Hematopoietic multipotent progenitor cell treated with erythropoietin and hydrocortisone succinate and interleukin-3 and kit ligand, for 8 days (in vitro differentiated cells): ENCODE measurements around the gene CFAP58.

ENCODE experiments used
- DNase-seq: peaks from one replicate; pipeline ENCODE4 v3.0.0-alpha.2; 2015

The CFAP58 gene

DNA sequence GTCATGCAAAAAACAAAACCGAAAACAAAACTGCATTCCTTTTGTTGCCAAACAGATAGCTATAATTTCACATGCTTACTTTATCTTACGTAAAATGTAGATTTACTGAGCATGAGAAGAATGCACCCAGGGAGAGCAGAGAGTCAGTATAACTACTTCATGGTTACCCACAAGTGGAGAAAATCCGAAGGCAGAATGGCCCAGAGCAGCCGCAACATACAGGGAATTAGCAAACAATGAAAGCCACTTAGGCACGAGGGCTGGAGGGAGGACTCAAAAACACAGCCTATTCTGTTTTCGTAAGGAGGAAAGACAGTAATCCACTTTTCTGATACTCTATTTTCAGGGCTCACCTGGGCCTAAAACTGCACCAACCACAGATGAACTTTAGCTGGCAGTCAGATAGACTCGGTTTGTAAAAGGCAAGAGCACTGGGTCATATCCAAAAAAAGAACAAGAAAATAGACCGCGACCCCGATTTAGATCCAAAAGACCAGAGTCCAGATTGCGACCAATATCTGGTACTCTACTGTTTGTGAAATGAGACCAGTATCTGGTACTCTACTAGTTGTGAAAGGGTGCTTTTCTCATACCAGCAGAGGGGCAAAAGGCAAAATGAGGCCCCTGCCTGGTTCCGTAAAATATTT is 16.7 kb upstream of the CFAP58 start:
- DNase-seq = no peak

DNA sequence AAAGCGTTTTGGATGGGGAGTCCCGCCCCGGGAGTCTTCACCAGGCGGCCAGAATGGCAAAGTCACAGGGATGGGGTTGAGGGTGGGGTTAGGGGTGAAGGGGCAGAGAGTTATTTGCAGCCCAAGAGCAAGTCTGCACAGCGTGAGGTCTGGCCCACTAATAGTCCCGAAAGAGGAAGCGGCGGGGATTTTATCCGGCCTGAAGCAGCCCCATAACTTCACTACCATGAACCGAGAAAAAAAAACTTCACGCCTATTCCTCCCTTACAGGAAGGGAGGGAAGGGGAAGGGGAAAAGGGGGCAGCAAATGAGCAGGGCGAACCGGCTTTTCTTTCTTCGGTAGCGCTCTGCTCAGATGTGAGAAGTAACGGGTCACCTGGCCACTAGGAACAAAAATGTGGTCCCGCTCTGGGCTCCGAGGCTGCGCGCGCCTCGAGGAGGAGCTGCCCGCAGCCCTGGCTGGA is 16.1 kb upstream of the CFAP58 start:
- peak; percentile 39 for DNase-seq

DNA sequence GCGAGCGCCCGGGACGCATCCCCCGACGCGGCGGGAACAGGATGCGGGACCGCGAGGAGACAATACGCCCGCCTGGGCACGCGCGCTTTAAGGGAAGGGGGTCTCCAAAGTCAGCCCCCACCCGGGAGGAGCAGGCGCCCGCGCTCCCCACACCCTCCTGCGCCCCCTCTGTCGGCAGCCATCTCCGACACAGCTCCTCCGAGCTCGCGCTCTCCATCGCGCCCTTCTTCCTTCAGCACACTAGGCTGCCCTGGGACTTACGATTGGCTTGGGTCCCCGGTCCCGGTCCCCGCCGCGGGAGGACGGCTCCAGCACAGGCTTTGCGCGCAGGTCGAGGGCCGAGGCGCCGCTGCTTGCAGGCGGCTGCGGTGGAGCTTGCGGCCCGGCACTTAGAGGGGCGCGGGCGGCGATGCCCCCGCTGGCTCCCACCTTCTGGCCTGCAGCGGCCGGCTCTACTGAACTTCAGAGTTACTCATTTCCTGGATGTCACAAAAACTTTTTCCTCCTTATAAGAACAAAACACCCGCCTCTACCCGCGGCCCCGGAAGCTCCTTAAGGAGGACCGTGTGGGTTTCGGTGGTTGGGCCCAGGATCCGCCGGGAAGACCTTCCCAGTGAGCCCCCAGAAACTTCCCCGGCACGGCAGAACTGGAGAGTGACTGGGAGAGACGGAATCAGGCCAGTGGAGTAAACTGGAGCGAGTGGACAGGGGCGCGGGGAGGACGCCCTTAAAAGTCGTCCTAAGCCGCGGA is 15.5 kb upstream of the CFAP58 start, which contains the start of gene ITPRIP:
ITPRIP (minus strand) TSS at position 481 of the 751 bp plus-strand sequence. CDS start 22,414 bp downstream, outside the sequence.
- DNase-seq = peak; percentile 90

DNA sequence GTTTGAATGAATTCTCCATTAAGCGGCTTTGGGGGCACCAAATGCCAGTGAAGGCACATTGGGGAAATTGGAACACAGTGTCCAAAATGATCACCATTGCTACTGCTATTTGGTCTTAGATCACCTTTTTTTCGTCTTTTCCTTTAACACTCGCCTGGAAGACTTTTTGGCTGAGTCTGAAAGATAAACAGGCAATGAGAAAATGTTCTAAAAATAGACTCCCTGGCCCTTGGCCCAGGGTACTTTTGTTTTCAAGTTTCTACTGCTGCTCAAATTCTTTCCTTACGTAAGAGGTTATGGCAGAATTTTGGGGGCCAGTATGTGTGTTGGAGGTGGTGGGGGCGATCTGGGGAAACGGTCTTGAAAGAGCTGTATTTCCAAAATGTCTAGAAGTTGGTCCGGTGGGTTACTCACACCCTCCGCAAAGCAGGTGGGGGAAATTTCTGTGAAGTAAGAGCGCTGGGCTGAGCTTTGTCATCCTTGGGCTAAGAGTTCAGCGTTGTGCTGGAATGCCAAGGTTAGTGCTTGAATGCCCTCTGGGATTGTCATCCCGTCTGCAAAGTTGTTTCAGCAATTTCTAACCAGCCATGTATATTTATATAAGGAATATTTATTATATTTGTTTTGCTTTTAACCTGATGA is 14.0 kb upstream of the CFAP58 start:
- no peak for DNase-seq

- DNase-seq = peak; percentile 98
Observed at GRCh38 chr10:104340111-104340526, 13.5 kb upstream of the CFAP58 start.

- peak; percentile 50 for DNase-seq
Observed at GRCh38 chr10:104340641-104341040, 13.0 kb upstream of the CFAP58 start.

DNA sequence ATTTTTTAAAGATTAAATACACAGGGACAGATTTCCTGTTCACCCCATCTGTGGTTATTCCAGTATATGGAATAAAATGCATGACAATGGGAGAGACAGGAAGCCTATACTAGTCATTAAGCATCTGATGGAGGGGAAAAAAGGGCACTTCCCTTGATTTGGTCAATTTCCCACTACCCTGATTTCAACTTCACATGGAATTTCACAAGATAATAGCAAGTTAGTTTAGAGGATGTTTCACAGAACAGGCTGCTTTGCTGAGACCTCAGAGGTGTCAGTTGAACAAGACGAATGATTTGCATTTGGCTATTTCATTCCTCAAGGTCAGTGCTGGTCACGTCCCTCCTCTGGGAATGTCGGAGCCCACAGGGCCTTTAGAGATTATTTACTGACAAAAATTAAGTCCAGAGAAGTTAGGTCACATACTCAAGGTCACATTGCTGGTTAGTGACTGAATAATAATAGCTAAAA is 10.7 kb upstream of the CFAP58 start:
- no peak for DNase-seq

- no peak for DNase-seq
Observed at GRCh38 chr10:104344219-104344618, 9.4 kb upstream of the CFAP58 start.

- no peak for DNase-seq
Observed at GRCh38 chr10:104345515-104345914, 8.1 kb upstream of the CFAP58 start.

DNA sequence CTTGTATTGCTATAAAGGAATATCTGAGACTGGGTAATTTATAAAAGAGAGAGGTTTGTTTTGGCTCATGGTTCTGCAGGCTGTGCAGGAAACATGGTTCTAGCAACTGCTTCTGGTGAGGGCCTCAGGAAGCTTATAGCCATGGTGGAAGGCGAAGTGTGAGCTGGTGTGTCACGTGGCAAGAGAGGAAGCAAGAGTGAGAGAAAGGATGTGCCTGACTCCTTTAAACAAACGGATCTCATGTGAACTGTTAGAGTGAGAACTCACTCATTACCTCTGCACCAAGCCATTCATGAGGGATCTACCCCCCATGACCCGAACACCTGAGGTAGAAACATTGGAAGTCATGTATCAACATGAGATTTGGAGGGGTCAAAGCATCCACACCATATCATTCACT is 7.7 kb upstream of the CFAP58 start:
- no peak for DNase-seq

DNA sequence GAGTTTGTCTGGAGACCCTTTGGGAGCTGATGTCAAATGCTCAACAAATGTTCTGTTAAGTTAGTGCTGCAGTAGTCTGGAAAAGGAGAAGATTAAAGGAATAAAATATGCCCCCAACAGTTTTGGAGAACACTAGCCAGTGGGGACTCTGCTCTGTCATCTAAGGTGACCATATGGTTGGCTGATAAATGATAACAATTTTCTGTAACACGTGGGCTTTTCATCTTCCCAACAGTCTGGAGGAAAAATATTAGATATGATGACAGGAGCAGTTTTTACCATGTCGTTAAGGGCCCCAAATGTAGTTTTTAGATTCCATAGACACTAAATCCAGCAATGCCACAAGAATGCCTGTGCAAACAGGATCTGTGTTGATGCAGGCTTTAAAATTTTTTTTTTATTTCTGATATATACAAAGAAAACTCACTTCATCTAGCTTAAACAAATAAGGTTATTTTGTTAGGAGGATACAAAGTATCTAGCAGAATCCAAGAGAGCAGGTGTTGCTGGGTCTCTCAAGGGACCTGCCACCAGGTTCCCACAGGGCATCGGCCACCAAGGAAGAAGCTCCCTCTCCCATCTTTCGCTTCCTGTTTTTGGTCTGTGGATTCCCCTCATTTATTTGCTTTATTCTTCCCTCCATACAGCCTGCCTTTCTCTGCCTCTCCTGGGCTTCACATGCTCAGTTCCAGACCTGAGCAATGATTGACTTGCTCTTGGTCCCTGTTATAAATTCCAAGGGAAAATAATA is 6.2 kb upstream of the CFAP58 start:
- DNase-seq = peak; percentile 73

- DNase-seq = no peak
Observed at GRCh38 chr10:104348601-104349000, 5.0 kb upstream of the CFAP58 start.

DNA sequence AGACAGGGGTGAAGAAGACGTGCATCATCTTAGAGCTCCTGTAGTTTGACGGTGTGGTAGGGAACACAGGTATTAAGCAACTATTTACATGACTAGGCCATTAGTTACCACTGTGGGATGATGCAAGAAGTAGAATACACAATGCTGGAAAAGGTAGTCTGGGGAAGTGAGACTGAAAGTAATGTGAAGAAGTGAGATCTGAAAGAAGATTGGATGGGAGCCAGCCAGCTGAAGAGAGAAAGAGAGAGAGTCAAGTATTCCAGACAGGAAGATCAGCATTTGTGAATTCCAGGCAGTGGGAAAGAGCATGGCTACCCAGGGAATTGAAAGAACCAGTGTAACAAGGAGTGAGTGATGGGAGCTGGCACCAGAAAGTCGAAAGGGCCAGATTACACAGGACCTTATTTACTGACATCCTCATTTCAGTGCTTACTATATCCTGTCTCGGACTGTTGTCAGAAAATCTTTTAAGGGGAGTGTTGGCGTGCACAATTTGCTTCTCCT is 4.0 kb upstream of the CFAP58 start:
- DNase-seq = peak; percentile 39

- DNase-seq = peak; percentile 87
Observed at GRCh38 chr10:104350127-104350635, 3.5 kb upstream of the CFAP58 start.

GRCh38 chr10:104351061-104351702 is 2.5 kb upstream of the CFAP58 start:
- DNase-seq = peak; percentile 50

GRCh38 chr10:104351919-104352318 is 1.7 kb upstream of the CFAP58 start:
- no peak for DNase-seq

DNA sequence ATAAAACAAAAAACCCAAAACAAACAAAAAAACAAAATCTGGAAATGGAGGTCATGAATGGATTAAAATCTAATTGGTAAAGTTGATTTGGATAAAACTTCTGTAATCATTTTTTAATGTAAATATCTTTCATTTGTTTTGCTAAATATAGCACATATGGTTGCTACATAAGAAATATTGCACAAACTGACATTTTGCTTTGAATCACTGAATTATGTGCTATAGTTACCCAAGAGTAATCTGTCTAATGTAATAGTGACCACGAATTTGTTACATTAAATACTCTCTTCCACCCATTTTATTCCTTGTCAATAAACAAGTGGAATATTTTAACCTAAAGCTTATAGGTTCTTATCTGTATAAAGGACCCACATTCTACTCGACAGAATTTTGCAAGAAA is 6.2 kb downstream of the CFAP58 start:
- DNase-seq = no peak

DNA sequence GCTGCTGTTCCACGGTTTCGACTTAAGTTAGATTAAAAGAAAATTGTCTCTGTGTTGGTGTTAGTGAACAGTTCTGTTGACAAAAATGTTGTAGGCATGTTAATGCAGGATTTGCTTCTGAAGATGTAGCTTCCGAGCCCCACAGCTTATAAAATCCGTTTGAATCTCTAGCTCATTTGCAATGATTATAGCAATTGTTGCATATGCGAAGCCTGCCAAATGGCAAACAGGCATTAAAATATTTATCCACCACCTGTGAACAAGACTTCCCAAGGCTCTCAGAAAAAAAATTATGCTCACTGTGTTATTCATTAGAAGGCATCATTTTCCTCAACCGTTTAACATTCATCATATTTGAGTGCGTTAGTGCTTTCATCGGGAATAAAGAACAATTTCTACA is 14.3 kb downstream of the CFAP58 start:
- no peak for DNase-seq

GRCh38 chr10:104368381-104368780 is 14.7 kb downstream of the CFAP58 start:
- DNase-seq = no peak

DNA sequence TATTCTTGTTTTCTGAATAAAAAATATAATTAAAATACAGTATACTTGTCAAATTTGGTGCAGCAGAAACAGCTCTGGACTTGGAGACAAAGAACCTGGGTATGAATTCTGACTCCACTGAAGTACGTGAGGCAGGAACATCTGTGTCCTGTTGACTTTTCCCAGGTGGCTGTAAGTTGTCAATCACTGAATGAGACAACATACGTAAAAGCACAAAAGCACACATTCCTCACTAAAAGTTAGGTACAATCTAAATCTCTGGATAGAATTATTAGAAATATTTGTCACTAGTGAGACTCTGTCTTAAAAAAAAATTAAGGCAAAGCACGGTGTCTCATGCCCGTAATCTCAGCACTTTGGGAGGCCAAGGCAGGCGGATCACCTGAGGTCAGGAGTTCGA is 18.1 kb downstream of the CFAP58 start:
- no peak for DNase-seq

DNA sequence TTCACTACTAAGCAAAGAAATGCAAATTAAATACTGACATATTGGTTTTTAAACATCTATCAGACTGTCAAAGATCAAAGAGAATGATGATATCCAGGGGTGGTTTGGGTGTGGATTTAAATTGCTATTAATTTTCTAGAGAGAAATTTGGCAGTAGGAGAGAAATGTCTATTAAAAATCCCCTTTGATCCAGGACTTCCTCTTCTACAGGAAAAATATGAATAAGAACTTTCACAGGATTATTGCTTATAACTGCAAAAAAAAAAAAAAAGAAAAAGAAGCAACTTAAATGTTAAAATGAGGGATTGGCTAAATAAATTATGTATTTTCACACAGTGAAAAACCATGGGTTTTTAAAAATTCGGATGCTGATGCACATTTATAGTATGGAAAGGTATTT is 21.0 kb downstream of the CFAP58 start:
- DNase-seq = no peak

GRCh38 chr10:104376784-104377300 is 23.2 kb downstream of the CFAP58 start:
- no peak for DNase-seq
